Astrocyte of the cerebellum (primary cell): Measurements from ENCODE around the gene MRFAP1L1.

ENCODE experiments used
- DNase-seq: peaks from one replicate; pipeline ENCODE4 v3.0.0-alpha.2; 2011; ENCODE audit warnings: low read depth
- H3K4me3 ChIP-seq: 2 replicates; pipeline ENCODE4 v1.5.1; 2011; ENCODE audit warnings: mild to moderate bottlenecking, low read depth, low read length, moderate library complexity
- CTCF ChIP-seq: IDR thresholded peaks from 2 replicates; pipeline ENCODE4 v1.5.1; 2012; ENCODE audit warnings: low read length, low read depth, moderate library complexity, mild to moderate bottlenecking; ENCODE audit errors: missing control alignments
- in situ Hi-C: cut with HindIII; loops from 2 replicates; pipeline ENCODE4 v1.10.0; 2017; ENCODE audit warnings: low sequenced_read_pairs

Gene MRFAP1L1

GRCh38 chr4:6663596-6664393 lies 45.9 kb downstream of the MRFAP1L1 start:
- no peak for DNase-seq
- in situ Hi-C loops = loop anchor here (10.0 kb wide), 1 partner anchor 69 kb away; no protein-coding TSS in a partner anchor
- H3K4me3 ChIP-seq = peak overlapping the region; percentile 5

GRCh38 chr4:6662591-6662990 lies 47.1 kb downstream of the MRFAP1L1 start:
- no peak for DNase-seq
- TF ChIP-seq CTCF = no peak
- in situ Hi-C loops = loop anchor here (10.0 kb wide), 1 partner anchor 68 kb away; no protein-coding TSS in a partner anchor
- no peak overlapping the region for H3K4me3 ChIP-seq

More at GRCh38 chr4:6663596-6664393, 45.9 kb downstream of the MRFAP1L1 start:
- no peak for TF ChIP-seq CTCF

GRCh38 chr4:6660430-6660829 lies 49.2 kb downstream of the MRFAP1L1 start:
- in situ Hi-C loops = loop anchor here (10.0 kb wide), 1 partner anchor 66 kb away; no protein-coding TSS in a partner anchor
- DNase-seq = no peak
- H3K4me3 ChIP-seq = no peak overlapping the region
- TF ChIP-seq CTCF = no peak

GRCh38 chr4:6659897-6660296 lies 49.8 kb downstream of the MRFAP1L1 start:
- DNase-seq = no peak

GRCh38 chr4:6658597-6659075 lies 51.0 kb downstream of the MRFAP1L1 start:
- no peak for TF ChIP-seq CTCF
- H3K4me3 ChIP-seq = peak overlapping the region; percentile 18
- in situ Hi-C loops = no loop called here
- DNase-seq = no peak

More at GRCh38 chr4:6659897-6660296, 49.8 kb downstream of the MRFAP1L1 start:
- no peak overlapping the region for H3K4me3 ChIP-seq
- TF ChIP-seq CTCF = no peak
- in situ Hi-C loops = loop anchor here (10.0 kb wide), 1 partner anchor 65 kb away; no protein-coding TSS in a partner anchor

GRCh38 chr4:6658209-6658595 lies 51.5 kb downstream of the MRFAP1L1 start:
- in situ Hi-C loops = no loop called here

More at GRCh38 chr4:6658209-6658595, 51.5 kb downstream of the MRFAP1L1 start:
- TF ChIP-seq CTCF = no peak
- no peak for DNase-seq
- H3K4me3 ChIP-seq = no peak overlapping the region
